NCI-H774 (cell line): Measurements from ENCODE around the gene PKP1.

ENCODE experiments used
- DNase-seq: peaks from one replicate; lab custom pipeline; 2025; lab: John Stamatoyannopoulos, UW

The PKP1 gene

GRCh38 chr1:201374364-201374763, 91.1 kb downstream of the PKP1 start:
- peak; percentile 41 for DNase-seq

DNA sequence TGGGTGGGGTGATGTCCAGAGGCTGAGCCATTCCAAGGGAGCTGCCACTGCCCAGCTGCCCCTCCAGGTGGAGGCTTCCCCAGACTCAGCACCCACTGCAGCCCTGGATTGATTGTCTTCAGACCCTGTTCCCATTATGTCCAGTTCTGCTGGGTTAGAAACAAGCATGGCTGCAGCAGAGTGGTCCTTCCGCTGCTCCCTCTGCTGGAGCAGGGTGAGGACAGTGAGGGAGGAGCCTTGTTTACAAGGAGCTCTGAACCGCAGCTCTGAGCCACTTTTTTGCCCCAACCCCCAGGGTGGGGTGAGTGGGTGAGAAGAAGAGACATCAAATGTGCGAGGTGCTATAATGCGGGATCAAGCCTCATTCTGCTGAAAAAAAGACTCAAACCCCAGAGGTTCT, 91.9 kb downstream of the PKP1 start:
- DNase-seq, result no peak

- no peak for DNase-seq
Observed at GRCh38 chr1:201376107-201376463, 92.8 kb downstream of the PKP1 start.

DNA sequence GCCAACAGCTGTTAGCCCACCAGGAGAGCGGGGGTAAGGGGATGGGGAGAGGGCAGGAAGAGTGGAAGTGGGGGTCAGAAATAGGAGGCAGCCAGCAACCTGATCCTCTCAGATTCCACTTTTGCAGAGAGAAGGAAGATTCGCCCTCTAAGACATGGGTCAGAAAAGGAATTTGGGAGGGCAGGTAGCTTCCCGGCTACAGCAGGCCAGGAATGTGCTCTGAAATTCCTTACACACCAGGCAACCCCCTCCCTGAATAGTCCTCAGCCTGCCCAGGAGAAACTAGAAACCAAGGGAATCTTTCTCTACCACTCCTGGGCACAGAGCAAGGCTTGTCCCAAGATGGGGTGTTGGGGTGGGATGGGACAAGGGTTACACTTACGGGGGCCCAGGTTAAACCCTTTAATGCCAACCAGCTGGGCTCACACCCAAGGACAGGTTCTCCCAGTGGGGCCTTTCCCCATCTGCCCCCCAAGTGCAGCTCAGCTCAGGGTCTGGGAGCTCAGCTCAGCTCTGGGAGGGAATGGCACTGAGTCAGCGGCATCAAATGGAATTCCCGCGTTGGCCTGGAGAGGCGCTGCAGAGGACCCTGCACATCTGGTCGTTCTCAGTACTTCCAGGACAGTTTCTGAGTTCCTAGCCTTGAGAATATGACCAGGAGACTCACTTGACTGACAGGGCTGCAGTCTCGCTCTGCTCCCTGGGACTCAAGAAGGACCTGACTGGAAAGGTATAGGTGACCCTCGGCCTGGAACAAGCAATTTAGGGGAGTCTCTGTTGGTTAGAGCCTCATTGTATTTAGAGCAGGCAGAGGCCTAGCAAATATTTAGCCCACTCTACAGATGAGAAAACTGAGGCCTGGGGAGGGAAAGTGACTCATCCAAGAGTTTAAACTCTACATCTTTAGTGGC, 93.4 kb downstream of the PKP1 start:
- DNase-seq, result no peak

DNA sequence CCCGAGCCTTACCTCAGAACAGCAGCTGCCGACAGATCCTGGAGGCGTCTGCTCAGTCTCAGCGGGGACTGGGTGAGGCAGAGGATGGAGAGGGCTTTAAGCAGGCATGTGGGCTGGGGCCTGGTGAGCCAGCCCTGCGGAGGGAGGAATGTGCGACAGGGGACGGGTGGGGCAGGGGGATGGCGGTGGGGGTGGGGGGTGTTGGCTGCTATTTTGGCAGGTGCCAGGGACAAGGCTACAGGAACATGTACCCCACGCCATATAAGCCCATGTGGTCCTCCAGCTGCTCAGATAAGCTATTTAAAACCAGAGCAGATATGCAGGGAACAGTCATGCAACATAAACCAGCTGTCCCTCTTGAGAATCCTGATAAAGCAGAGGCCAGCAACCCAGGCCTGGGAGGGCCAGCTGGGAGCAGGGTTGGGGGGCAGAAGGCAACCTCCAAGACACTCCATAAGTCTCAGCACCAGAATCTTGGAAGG, 94.3 kb downstream of the PKP1 start, which contains the start of gene TNNT2:
TNNT2 (minus strand) TSS at position 70 of the 482 bp plus-strand sequence. CDS start 4,426 bp downstream, outside the sequence.
- no peak for DNase-seq

GRCh38 chr1:201378804-201379203, 95.5 kb downstream of the PKP1 start:
- DNase-seq, result no peak

- no peak for DNase-seq
Observed at GRCh38 chr1:201379733-201380242, 96.5 kb downstream of the PKP1 start.

DNA sequence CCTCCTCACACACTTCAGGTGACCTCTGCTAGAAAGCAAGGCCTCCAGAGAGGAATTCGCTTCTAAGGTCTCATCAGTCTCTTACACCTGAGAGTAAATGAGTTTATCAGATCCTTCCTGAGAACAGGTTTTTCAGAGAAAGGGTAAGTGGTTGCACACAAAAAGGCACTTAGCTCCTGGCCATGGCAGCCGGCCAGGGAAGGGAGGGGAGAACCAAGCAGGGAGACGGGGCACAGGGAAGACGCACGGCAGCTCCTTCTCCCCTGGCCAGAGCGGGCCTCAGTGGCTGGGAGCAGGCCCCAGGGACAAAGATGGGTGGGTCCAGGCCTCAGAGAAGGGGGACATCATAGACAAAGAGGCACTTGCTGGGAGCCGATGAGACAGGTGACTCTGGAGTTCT, 97.8 kb downstream of the PKP1 start:
- peak; percentile 43 for DNase-seq
